T-helper 9 cell (primary cell): ENCODE data around the gene ACTMAP.
"Not testable (repeated sequence)": the region's sequence is repeated elsewhere in the genome, so short reads cannot be mapped to it uniquely, and the experiment has no call there.

ENCODE experiments used
- DNase-seq: peaks from one replicate; pipeline ENCODE4 v3.0.0-alpha.2; 2020

ACTMAP gene

DNA sequence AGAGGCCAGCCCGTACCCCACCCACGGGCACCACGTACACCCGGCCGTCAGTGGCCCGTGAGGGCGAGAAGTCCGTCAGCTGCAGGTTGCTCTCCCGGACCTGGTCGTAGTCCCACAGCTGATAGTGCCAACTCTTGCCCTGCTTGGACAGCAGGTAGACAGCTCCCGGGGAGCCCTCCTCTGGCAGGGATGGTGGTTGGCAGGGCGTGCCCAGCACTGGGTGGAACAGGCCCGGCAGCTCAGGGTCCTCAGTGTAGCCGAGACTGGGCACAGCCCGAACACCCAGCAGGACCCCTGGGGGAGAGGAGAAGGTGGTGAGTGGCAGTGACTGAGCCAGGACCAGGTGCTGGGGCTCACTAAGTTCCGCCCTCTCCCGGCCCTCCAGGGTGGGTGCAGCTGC, 7.8 kb downstream of the ACTMAP start:
- DNase-seq = no peak

DNA sequence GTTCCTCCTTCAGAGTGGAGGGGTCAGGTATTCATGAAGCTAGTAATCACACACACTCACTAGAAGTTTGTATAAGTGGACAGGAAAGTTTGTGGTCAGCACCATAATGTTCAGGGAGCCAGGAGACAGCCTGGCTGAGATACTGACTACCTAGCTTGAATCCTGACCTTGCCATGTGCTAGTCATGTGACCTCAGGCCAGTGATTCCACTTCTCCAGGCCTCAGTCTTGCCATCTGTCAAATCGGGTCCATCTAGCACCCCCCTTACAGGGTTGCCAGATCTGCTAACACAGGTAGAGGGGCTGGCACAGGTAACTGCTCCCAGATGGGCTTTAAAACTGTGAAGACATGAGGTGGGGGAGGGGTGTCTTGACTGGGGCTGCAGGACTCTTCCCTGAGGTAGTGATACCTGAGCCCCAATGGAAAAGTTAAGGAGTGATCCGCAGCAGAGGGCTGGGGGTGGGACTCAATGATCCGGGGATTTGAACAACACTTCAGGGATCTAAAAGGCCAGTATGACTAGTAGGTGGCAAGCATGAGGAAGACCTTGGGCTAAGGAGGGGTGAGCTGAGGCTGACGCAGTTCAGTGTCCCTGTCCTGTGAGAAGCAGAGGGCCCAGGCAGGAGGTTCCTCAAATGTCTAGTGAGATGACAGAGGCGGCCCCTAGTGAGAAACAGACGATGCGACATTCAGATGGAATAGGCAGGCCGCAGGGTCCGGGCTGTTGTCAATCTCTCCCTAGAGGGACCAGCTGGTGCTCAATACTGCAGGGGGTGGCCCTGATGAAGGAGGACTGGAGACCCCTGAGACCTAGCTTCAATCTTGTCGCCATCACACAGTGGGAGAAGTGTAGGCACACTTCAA, 8.5 kb downstream of the ACTMAP start:
- DNase-seq = no peak

DNA sequence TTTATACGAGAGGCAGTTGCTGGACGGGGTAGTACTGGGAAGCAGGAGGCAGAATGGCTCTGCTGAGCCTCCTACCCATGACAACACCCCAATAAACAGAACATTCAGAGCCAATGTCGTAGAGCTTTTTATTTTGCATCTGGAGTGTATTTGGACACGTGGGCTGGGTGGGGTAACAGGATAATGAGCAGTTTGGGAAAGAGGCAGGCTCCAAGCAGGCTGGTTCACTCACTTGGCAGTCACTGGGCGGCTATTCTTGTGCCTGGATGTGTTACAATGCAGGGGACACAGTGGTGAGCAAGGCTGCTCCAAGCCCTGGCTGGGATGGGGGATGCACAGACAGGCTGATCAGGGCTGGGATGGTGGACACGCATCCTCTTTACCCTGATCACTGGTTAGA, 9.5 kb downstream of the ACTMAP start:
- no peak for DNase-seq

GRCh38 chr19:40739871-40740703, 10.2 kb downstream of the ACTMAP start:
- no peak for DNase-seq

- no peak for DNase-seq
These were observed 11.0 kb downstream of the ACTMAP start for GRCh38 chr19:40739030-40739839.

DNA sequence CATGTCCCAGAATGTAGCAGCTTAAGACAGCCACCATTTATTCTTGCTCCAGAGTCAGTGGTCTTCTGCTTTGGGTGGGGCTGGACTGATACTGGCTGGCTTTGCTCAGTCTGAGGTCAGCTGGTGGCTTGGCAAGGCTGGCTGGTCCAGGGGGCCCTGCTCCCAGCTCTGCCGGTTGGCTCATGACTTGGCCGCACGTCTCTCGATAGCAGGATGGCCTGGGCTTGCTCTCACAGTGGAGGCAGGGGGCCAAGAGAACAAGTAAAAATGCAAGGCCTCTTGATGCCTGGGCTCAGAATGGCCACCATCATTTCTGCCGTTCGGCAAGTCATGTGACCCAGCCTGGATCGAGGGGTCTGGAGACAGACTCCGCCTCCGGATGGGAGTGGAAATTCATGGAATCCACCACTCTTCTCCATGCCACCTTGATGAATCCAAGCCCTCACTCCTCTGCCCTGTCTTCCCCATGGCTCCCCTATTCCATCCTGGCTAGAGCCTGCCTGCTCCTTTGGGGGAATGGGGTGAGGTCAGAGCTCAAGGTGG, 13.1 kb downstream of the ACTMAP start:
- no peak for DNase-seq

GRCh38 chr19:40736661-40737060, 13.6 kb downstream of the ACTMAP start:
- no peak for DNase-seq

GRCh38 chr19:40735013-40735771, 15.1 kb downstream of the ACTMAP start:
- no peak for DNase-seq

- DNase-seq = no peak
These were observed 17.1 kb downstream of the ACTMAP start for GRCh38 chr19:40733149-40733548.

GRCh38 chr19:40732304-40732703, 18.0 kb downstream of the ACTMAP start:
- DNase-seq = not testable (repeated sequence)

DNA sequence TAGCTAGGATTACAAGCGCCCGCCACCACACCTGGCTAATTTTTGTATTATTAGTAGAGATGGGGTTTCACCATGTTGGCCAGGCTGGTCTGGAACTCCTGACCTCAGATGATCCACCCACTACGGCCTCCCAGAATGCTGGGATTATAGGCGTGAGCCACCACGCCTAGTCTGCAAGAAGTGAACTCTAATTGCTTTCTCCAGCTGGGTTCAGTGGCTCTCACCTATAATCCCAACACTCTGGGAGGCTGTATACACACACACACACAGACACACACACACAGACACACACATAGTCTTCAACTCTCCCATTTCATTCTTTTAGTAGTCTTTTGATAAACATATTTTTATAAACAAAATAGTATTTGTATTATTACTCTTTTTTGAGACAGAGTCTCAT, 20.2 kb downstream of the ACTMAP start:
- not testable (repeated sequence) for DNase-seq

GRCh38 chr19:40726279-40726678, 24.0 kb downstream of the ACTMAP start:
- no peak for DNase-seq

GRCh38 chr19:40724855-40725254, 25.4 kb downstream of the ACTMAP start:
- DNase-seq = no peak

GRCh38 chr19:40724315-40724714, 26.0 kb downstream of the ACTMAP start:
- no peak for DNase-seq

DNA sequence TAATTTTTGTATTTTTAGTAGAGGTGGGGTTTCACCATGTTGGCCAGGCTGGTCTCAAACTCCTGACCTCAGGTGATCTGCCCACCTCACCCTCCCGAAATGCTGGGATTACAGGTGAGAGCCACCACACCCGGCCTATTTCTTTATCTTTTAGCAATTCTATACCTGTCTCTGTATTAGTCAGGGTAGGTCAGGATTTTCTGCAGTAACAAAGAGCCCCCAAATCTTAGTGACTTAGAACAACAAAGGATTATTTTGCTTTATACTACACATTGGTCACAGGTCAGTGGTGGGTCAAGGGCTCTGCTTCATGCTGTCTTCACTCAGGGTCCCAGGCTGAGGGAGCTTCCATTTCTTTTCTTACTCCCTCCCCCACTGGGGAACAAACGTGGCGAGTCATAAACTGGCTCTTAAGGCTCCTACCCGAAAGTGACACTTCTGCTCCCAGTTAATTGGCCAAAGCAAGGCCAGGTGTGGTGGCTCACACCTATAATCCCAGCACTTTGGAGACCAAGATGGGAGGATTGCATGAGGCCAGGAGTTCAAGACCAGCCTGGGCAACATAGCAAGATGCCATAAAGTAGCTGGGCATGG, 26.5 kb downstream of the ACTMAP start:
- DNase-seq = no peak

- DNase-seq = no peak
These were observed 28.2 kb downstream of the ACTMAP start for GRCh38 chr19:40721936-40722661.

DNA sequence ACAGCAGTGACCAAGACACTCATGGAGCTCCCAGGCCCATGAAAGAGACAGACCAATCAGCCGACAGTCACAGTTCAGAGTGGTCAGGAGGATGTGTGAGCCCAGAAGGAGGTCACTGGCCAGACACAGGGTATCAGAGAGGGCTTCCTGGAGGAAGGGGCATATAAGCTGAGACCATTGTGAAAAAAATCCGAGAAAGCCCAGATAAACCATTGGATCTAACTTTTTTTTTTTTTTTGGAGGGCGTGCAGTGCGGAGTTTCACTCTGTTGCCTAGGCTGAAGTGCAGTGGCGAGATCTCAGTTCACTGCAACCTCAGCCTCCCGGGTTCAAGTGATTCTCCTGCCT, 29.2 kb downstream of the ACTMAP start:
- DNase-seq = no peak

GRCh38 chr19:40719414-40719894, 30.8 kb downstream of the ACTMAP start:
- no peak for DNase-seq

DNA sequence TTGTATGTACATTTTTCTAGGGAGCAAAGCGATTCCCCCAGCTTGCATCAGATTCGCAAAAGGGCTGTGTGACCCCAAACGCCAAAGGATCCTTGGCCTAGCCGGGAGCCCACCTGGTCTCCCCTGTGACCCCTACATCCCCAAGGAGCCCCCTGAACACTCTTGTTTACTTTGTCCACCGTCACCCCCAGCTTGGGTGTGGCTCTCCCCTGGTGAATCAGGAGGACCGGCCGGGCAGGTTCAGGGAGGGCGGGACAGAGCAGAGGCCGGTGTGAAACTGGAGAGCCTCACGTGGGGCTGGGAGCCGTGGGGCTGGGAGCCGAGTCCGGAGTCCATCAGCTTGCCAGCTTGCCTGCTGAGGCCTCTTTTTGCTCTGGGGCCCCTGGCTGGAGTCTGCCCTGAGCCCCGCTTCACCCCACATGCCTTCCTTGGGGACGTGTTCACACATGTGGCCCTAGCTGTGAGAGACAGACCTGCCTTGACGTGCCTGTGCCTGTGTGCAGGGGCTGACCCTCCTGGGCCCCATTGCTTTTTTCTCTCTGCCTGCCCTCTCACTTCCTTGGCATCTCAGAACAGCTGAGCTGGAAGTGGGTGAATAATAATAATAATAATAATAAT, 31.4 kb downstream of the ACTMAP start:
- DNase-seq = no peak
